C4-2B (cell line): ENCODE results near the gene LHX3.

Source experiments
- ZFX ChIP-seq: fragments of 450-650 bp; IDR thresholded peaks from 2 replicates; pipeline ENCODE4 v1.6.1; 2017
- TF ChIP-seq, protein P1 (sequence below): fragments of 450-650 bp; conservative IDR thresholded peaks from 2 replicates; pipeline ENCODE4 v1.5.1; 2017; ENCODE audit warnings: mild to moderate bottlenecking

DNA sequence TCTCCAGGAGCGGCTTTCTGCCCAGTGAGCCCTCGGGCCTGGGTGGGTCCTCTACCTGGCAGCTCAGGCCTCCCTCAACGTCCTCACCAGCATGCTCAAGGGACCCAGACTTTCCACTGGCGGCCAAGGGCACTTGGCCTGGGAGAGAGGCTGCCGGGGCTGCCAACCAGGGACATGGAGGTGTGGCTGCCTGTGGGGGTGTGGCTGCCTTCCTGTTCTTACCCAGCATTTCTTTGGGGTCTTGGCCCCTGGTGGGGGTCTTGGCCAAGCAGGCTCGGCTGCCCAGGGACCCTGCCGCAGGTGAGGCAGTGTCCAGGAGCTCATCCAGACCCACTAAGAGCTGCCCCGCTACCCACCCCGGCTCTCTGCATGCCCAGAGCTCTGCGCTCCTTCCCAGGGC is 47.9 kb upstream of the LHX3 start:
- TF ChIP-seq, protein P1, sequence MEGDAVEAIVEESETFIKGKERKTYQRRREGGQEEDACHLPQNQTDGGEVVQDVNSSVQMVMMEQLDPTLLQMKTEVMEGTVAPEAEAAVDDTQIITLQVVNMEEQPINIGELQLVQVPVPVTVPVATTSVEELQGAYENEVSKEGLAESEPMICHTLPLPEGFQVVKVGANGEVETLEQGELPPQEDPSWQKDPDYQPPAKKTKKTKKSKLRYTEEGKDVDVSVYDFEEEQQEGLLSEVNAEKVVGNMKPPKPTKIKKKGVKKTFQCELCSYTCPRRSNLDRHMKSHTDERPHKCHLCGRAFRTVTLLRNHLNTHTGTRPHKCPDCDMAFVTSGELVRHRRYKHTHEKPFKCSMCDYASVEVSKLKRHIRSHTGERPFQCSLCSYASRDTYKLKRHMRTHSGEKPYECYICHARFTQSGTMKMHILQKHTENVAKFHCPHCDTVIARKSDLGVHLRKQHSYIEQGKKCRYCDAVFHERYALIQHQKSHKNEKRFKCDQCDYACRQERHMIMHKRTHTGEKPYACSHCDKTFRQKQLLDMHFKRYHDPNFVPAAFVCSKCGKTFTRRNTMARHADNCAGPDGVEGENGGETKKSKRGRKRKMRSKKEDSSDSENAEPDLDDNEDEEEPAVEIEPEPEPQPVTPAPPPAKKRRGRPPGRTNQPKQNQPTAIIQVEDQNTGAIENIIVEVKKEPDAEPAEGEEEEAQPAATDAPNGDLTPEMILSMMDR: no peak
- TF ChIP-seq ZFX: no peak
